ENCODE data around the gene TMEM39B. TPM values are rescaled to one million over a fixed set of nuclear protein-coding genes. Genes with fewer than 3 reads are reported as not detected.
A peak's percentile ranks its signal among the peaks of the same experiment; 100 is the strongest.
"Not testable (repeated sequence)": the region's sequence is repeated elsewhere in the genome, so short reads cannot be mapped to it uniquely, and the experiment has no call there.

The TMEM39B gene
- polyA plus RNA-seq, 1 donor from 2014 or later: 5.9 TPM

DNA sequence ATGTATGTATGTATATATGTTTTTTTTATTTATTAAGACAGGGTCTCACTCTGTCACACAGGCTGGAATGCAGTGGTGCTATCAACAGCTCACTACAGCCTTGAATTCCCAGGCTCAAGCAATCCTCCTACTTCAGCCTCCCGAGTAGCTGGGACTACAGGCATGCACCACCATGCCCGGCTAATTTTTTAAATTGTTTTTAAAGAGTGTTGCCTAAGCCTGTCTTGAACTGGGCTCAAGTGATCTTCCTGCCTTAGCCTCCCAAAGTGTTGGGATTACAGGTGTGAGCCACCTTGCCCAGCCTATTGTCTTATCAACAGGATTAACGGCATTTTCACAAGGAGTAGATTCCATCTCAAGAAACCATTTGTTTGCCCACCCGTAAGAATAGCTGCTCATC, 40.7 kb downstream of the TMEM39B start:
- not testable (repeated sequence) for H3K36me3 Mint-ChIP-seq, H3K27ac Mint-ChIP-seq, H3K4me3 Mint-ChIP-seq, H3K27me3 Mint-ChIP-seq, H3K9me3 Mint-ChIP-seq
- peaks cover 25 to 44% (median 35%) of the 10 kb centered on the region in 3 donors for H3K4me1 Mint-ChIP-seq

DNA sequence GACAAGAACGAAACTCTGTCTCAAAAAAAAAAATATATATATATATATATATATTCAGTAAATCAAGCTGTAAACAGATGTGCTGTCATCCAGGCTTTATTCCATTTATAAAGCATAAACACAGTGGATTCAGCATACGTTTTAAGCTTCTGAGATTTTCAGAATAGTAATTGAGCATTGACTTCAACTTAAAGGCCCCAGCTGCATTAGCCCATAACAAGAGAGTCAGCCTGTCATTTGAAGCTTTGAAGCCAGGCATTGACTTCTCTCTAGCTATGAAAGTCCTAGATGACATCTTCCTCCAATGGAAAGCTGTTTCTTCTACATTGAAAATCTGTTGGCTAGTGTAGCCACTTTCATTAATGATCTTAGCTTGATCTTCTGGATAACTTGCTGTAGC, 41.7 kb downstream of the TMEM39B start:
- no peak overlapping the region for H3K4me3 Mint-ChIP-seq
- H3K9me3 Mint-ChIP-seq: no peaks in the 10 kb centered on the region
- H3K27ac Mint-ChIP-seq: no peak overlapping the region

DNA sequence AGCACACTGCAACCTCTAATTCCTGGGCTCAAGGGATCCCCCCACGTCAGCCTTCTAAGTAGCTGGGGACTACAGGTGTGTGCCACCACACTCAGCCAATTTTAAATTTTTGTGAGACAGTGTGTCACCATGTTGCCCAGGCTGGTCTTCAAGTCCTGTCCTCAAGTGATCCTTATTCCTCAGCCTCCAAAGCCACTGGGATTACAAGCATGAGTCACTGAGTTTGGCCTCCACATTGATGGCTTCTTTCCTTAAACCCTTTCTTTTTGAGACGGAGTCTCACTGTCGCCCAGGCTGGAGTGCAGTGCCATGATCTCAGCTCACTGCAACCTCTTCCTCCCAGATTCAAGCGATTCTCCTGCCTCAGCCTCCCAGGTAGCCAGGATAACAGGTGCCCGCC, 42.8 kb downstream of the TMEM39B start:
- peaks cover 23 to 37% (median 33%) of the 10 kb centered on the region in 3 donors for H3K4me1 Mint-ChIP-seq
- H3K9me3 Mint-ChIP-seq: no peaks in the 10 kb centered on the region
- H3K27me3 Mint-ChIP-seq: no peaks in the 10 kb centered on the region
- peaks cover 3% of the 10 kb centered on the region for H3K36me3 Mint-ChIP-seq
- H3K4me3 Mint-ChIP-seq: no peak overlapping the region
- no peak overlapping the region for H3K27ac Mint-ChIP-seq

More for the DNA sequence above, 41.7 kb downstream of the TMEM39B start:
- H3K4me1 Mint-ChIP-seq: peaks cover 24 to 42% (median 34%) of the 10 kb centered on the region in 3 donors
- H3K27me3 Mint-ChIP-seq: no peaks in the 10 kb centered on the region
- peaks cover 3% of the 10 kb centered on the region for H3K36me3 Mint-ChIP-seq

DNA sequence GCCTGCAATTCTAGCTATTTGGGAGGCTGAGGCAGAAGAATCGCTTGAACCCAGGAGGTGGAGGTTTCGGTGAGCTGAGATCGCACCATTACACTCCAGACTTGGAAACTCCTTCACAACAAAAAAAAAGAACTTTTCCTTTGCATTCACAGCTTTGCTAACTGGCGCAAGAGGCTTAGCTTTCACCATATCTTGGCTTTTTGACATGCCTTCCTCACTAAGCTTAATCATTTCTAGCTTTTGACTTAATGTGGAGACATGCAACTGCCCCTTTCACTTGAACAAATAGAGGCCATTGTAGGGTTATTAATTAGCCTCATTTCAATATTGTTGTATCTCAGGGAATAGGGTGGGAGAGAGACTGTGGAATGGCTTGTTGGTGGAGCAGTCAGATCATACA, 43.8 kb downstream of the TMEM39B start:
- peak overlapping the region in 2 of 3 donors; percentile 5 to 67 for H3K27ac Mint-ChIP-seq

DNA sequence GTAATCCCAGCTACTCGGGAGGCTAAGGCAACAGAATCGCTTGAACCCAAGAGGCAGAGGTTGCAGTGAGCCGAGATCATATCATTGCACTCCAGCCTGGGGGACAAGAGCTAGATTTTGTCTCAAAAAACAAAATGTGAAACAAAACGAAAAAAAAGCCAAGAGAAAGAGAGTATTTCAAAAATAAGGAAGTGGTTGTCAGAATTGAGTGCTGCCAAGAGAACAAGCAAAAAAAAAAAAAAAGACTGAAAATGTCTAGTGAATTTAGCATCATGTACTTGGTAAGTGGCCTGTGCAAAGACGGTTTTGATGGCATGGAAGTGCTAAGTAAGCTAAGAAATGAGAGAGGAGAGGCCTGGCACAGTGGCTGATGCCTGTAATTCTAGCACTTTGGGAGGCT, 49.4 kb downstream of the TMEM39B start:
- no peaks in the 10 kb centered on the region for H3K36me3 Mint-ChIP-seq
- peak overlapping the region in 3 of 4 donors; percentile 8 to 75 (median 61) for H3K4me3 Mint-ChIP-seq
- peaks cover 27 to 30% (median 29%) of the 10 kb centered on the region in 3 donors for H3K4me1 Mint-ChIP-seq
- no peaks in the 10 kb centered on the region for H3K9me3 Mint-ChIP-seq
- H3K27ac Mint-ChIP-seq: peak overlapping the region in 2 of 3 donors; percentile 36 to 63
- H3K27me3 Mint-ChIP-seq: no peaks in the 10 kb centered on the region

More for the DNA sequence above, 43.8 kb downstream of the TMEM39B start:
- Mint-ChIP-seq H3K27me3 (no peaks in the 10 kb centered on the region), H3K4me1 (peaks cover 20 to 34% (median 33%) of the 10 kb centered on the region in 3 donors), H3K9me3 (no peaks in the 10 kb centered on the region), H3K4me3 (peak overlapping the region in 1 of 4 donors; percentile 6), H3K36me3 (peaks cover 3% of the 10 kb centered on the region)

DNA sequence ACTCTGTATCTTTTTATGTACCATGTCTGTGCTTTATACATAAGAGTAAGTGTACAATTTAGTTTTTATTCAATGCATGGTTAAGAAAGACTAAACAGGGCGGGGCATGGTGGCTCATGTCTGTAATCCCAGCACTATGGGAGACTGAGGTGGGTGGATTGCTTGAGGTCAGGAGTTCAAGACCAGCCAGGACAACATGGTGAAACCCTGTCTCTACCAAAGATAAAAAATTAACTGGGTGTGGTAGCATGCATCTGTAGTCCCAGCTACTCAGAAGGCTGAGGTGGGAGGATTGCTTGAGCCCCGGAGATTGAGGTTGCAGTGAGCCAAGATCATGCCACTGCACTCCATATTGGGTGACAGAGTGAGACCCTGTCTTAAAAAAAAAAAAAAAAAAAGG, 50.6 kb downstream of the TMEM39B start:
- H3K9me3 Mint-ChIP-seq, H3K27me3 Mint-ChIP-seq, H3K27ac Mint-ChIP-seq, H3K36me3 Mint-ChIP-seq, H3K4me3 Mint-ChIP-seq: not testable (repeated sequence)
- H3K4me1 Mint-ChIP-seq: peaks cover 32 to 39% (median 37%) of the 10 kb centered on the region in 3 donors

DNA sequence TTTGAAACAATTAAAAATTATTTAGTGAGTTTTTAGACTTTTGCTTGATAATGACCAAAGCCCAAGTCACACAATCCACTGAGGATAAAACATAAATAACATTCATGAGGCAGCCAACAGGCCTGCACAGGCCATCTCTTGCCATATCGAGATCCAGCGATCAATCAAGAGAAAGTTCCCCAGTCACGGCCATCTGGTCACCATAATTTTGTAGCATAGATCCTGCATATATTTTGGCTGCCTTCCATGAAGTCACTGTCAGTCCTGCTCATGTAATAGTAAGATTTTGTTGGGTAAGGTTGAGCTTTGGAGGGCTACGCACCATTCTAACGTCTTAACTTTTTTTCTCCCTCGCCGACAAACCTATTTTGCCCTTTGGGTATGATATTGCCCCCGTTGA, 52.6 kb downstream of the TMEM39B start:
- Mint-ChIP-seq H3K27ac (no peak overlapping the region), H3K4me1 (peaks cover 42 to 49% (median 47%) of the 10 kb centered on the region in 3 donors), H3K9me3 (no peaks in the 10 kb centered on the region), H3K4me3 (no peak overlapping the region), H3K36me3 (peaks cover 3% of the 10 kb centered on the region), H3K27me3 (no peaks in the 10 kb centered on the region)

DNA sequence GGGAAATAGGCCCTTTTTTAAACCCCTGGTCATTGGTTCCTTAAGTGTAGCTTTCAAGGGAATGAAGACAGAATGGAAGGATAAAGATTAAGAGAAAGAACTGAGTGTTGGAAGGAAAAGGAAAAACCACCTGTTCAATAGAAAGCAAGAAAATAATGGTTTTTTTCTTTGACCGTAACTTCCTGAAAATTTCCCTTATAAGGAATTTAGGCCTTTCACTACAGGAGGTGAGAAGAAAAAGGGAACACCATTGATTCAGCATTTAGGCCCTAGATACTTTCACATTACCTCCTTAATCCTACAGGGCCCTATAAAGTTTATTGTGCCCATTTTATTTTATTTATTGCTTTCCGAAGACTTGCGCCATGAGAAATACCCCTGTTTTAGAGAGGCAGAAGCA, 54.0 kb downstream of the TMEM39B start:
- Mint-ChIP-seq H3K4me3 (no peak overlapping the region), H3K27me3 (no peaks in the 10 kb centered on the region), H3K4me1 (peaks cover 33 to 44% (median 38%) of the 10 kb centered on the region in 3 donors), H3K36me3 (peaks cover 3% of the 10 kb centered on the region), H3K27ac (no peak overlapping the region), H3K9me3 (no peaks in the 10 kb centered on the region)

DNA sequence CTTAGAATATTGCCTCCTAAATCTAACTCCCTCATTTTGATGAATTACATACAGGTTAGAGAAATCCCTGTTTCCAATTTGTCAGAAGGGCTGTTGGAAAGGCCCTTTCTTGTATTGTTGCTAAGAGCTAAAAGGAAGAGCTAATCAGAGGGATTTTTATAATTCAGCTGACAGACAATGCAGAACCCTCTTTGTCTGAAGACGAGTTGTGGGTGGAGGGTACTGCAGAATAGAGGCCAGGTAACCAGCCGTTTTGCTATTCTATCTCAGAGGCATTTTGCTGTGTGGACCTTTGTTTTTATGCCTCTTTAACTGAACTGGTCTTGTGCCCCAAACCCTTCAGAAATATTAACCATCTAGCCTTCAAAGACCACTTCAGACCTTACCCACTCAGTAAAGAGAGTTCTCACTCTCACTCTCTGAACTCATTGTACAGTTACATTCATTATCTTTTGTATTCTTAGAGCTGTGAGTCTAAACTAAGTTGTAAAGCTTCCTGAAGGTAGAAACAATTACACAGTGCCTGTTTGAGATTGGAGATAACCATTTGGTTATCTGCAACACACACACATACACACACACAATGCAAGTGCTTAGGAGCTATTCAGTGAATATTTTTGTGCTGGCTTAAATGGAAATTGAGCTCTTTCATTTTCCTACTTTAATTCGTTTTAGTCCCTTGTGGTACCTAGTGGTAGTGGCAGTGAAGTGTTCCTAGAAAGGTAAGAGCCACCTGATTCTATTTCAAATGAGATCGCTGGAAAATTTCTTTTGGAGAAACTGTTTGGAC, 54.9 kb downstream of the TMEM39B start:
- Mint-ChIP-seq H3K4me1 (peaks cover 27 to 38% (median 33%) of the 10 kb centered on the region in 3 donors), H3K36me3 (peaks cover 3% of the 10 kb centered on the region), H3K27me3 (no peaks in the 10 kb centered on the region), H3K27ac (peak overlapping the region in 1 of 3 donors; percentile 7), H3K9me3 (no peaks in the 10 kb centered on the region), H3K4me3 (no peak overlapping the region)

DNA sequence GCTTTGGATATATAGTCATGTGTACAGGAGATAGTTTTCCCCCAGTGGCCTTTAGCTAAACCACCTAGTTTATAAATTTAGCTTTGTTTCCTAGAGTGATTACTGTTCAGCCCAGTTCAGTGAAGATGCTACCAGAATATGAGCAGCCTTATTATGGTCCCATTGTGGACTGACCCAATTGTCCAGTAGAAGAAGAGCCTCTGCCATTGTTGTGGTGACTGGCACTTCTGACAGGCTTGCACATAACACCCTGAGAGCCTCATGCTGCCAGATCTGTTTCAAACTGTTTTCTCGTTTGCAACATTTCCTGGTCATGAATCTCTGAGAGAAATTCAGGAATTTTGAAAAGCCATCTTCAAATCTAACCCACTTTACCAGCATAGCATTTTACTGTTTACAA, 55.7 kb downstream of the TMEM39B start:
- Mint-ChIP-seq H3K27me3 (no peaks in the 10 kb centered on the region), H3K4me1 (peaks cover 21 to 31% (median 29%) of the 10 kb centered on the region in 3 donors), H3K4me3 (peak overlapping the region in 1 of 4 donors; percentile 38), H3K27ac (peak overlapping the region in 1 of 3 donors; percentile 43), H3K36me3 (peaks cover 3% of the 10 kb centered on the region), H3K9me3 (no peaks in the 10 kb centered on the region)

DNA sequence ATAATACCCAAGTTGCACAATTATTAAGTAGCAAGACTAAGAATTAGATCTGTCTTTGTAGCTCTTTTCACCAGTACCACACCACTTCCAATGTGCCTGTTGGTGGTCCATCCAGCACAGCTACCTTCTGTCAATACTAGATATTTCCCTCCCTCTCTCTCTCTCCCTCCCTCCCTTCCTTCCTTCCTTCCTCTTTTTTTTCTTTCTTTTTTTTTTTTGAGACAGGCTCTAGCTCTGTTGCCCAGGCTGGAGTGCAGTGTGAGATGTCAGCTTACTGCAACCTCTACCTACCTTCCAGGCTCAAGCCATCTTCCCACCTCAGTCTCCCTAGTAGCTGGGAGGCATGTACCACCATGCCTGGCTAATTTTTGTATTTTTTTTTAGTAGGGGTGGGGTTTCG, 56.2 kb downstream of the TMEM39B start:
- peak overlapping the region in 1 of 4 donors; percentile 38 for H3K4me3 Mint-ChIP-seq
- H3K27me3 Mint-ChIP-seq: no peaks in the 10 kb centered on the region
- no peaks in the 10 kb centered on the region for H3K9me3 Mint-ChIP-seq
- peaks cover 21 to 31% (median 29%) of the 10 kb centered on the region in 3 donors for H3K4me1 Mint-ChIP-seq
- H3K27ac Mint-ChIP-seq: peak overlapping the region in 1 of 3 donors; percentile 43
- H3K36me3 Mint-ChIP-seq: peaks cover 3% of the 10 kb centered on the region

DNA sequence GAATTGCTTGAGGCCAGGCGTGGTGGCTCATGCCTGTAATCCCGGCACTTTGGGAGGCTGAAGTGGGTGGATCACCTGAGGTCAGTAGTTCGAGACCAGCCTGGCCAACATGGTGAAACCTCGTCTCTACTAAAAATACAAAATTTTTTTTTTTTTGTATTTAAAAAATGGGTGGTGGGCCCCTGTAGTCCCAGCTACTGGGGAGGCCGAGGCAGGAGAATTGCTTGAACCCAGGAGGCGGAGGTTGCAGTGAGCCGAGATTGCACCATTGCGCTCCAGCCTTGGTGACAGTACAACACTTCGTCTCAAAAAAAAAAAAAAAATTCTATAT, 61.2 kb downstream of the TMEM39B start:
- H3K27me3 Mint-ChIP-seq, H3K9me3 Mint-ChIP-seq, H3K36me3 Mint-ChIP-seq, H3K4me3 Mint-ChIP-seq, H3K27ac Mint-ChIP-seq: not testable (repeated sequence)
- H3K4me1 Mint-ChIP-seq: peaks cover 7 to 18% (median 12%) of the 10 kb centered on the region in 3 donors

DNA sequence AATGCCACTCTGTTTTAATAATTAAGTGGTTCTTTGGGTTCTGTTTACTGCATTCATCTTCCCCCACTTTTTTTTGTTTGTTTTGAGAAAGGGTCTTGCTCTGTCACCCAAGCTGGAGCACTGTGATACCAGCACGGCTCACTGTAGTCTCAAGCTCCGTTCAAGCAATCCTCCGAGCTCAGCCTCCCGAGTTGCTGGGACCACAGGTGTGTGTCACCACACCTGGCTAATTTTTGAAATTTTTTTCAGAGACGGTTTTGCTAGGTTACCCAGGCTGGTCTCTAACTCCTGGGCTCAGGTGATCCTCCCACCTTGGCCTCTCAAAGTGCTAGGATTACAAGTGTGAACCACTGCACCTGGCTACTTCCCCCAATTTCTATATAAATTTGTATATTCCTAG, 64.4 kb downstream of the TMEM39B start:
- Mint-ChIP-seq H3K9me3 (no peaks in the 10 kb centered on the region), H3K4me1 (peaks cover 4 to 22% (median 14%) of the 10 kb centered on the region in 3 donors), H3K27ac (no peak overlapping the region), H3K4me3 (no peak overlapping the region), H3K27me3 (no peaks in the 10 kb centered on the region), H3K36me3 (peaks cover 10% of the 10 kb centered on the region)

DNA sequence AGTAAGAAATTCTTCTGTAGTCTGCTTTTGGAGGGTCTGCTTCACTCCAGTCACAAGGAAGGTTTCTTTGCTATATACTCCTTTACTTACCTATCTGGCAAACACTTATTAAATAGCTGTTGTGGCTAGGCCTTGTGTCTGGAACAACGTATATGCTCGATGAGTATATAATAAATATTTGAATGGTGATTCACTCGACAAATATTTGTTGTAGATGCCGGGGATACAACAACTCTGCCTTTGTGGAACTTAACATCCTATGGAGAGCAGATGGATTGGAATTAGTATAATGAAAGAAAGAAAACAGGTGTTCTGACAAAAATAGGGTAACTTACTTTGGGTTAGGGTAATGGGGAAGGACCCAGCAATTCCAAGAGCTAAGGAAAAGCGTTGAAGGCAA, 66.2 kb downstream of the TMEM39B start:
- Mint-ChIP-seq H3K9me3 (no peaks in the 10 kb centered on the region), H3K27ac (peak overlapping the region in 1 of 3 donors; percentile 28), H3K27me3 (no peaks in the 10 kb centered on the region), H3K4me3 (no peak overlapping the region), H3K36me3 (peaks cover 10% of the 10 kb centered on the region), H3K4me1 (peaks cover 8 to 26% (median 26%) of the 10 kb centered on the region in 3 donors)

DNA sequence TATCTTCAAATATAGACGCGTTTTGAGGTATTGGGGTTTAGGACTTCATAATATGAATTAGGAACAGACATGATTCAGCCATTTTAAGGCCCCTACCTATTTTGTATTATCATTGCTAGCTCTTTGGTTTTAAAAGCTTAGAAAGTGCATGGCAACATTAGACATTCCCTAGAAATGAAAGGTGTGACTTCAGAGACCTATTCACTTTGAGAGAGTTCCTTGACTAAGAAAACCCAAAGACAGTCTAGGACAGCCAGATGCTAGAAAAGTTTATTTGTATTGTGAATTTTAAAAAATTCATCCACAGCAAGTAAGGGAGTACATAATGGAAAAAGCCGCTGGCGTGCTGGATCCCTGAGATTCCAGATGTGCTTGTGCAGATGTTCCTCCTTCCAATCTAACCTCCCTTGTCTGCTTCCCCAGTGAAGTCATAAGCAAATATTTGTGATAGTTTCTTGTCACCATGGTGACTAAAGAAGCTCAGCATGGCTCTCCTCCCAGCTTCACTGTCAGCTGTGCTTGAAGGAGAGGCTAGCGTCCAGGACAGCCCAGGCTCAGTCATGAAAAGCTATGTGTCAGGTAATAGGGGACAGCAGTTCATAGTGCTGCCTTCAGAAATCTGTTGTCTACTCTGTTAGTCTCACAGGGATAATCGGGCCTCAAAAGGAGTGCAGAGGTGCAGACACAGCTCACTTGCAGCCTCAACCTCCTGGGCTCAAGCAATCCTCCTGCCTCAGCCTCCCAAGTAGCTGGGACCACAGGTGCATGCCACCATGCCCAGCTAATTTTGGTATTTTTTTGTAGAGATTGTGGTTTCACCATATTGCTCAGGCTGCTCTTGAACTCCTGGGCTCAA, 69.9 kb downstream of the TMEM39B start:
- peaks cover 16 to 33% (median 30%) of the 10 kb centered on the region in 3 donors for H3K4me1 Mint-ChIP-seq
- H3K36me3 Mint-ChIP-seq: peaks cover 14% of the 10 kb centered on the region
- no peaks in the 10 kb centered on the region for H3K9me3 Mint-ChIP-seq
- peak overlapping the region in 1 of 3 donors; percentile 63 for H3K27ac Mint-ChIP-seq
- H3K4me3 Mint-ChIP-seq: no peak overlapping the region
- H3K27me3 Mint-ChIP-seq: no peaks in the 10 kb centered on the region
